ENCODE measurements around the gene RASA2. TPM values are rescaled to one million over a fixed set of nuclear protein-coding genes. Genes with fewer than 3 reads are reported as not detected.

The RASA2 gene
- total RNA-seq, 4 donors from 2014 or later: 10.6 to 15.5 (median 14.8) TPM

DNA sequence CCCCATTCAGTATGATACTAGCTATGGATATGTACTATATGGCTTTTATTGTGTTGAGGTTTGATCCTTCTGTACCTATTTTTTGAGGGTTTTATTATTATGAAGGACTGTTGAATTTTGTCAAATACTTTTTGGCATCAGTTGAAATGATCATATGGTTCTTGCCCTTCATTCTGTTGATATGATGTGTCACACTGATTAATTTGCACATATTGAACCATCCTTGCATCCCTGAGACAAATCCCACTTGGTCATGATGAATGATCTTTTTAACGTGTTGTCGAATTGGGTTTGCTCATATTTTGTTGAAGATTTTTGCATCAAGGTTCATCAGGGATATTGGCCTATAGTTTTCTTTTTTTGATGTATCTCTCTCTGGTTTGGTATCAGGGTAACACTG, 61.0 kb downstream of the RASA2 start:
- Histone ChIP-seq H3K9me3 (peaks cover 0 to 5% (median 0%) of the 10 kb centered on the region in 3 donors), H3K4me3 (no peak overlapping the region), H3K27me3 (no peaks in the 10 kb centered on the region), H3K27ac (no peak overlapping the region), H3K4me1 (peaks cover 0 to 2% (median 0%) of the 10 kb centered on the region in 3 donors), H3K36me3 (peaks cover 0 to 49% of the 10 kb centered on the region in 2 donors)
- whole genome bisulfite sequencing, 2 donors (ENCODE audit: low coverage in 1 of 2): 92 to 100% methylated on average over 2 of the region's 2 CpGs
- TF ChIP-seq EP300 (IDR thresholded peaks at IDR 0.05) (no peak), POLR2AphosphoS5 (IDR thresholded peaks at IDR 0.05) (no peak), POLR2A (IDR thresholded peaks at IDR 0.05) (no peak)
- TF ChIP-seq, protein P1, sequence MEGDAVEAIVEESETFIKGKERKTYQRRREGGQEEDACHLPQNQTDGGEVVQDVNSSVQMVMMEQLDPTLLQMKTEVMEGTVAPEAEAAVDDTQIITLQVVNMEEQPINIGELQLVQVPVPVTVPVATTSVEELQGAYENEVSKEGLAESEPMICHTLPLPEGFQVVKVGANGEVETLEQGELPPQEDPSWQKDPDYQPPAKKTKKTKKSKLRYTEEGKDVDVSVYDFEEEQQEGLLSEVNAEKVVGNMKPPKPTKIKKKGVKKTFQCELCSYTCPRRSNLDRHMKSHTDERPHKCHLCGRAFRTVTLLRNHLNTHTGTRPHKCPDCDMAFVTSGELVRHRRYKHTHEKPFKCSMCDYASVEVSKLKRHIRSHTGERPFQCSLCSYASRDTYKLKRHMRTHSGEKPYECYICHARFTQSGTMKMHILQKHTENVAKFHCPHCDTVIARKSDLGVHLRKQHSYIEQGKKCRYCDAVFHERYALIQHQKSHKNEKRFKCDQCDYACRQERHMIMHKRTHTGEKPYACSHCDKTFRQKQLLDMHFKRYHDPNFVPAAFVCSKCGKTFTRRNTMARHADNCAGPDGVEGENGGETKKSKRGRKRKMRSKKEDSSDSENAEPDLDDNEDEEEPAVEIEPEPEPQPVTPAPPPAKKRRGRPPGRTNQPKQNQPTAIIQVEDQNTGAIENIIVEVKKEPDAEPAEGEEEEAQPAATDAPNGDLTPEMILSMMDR (IDR thresholded peaks at IDR 0.05): no peak
- ATAC-seq: no peak

DNA sequence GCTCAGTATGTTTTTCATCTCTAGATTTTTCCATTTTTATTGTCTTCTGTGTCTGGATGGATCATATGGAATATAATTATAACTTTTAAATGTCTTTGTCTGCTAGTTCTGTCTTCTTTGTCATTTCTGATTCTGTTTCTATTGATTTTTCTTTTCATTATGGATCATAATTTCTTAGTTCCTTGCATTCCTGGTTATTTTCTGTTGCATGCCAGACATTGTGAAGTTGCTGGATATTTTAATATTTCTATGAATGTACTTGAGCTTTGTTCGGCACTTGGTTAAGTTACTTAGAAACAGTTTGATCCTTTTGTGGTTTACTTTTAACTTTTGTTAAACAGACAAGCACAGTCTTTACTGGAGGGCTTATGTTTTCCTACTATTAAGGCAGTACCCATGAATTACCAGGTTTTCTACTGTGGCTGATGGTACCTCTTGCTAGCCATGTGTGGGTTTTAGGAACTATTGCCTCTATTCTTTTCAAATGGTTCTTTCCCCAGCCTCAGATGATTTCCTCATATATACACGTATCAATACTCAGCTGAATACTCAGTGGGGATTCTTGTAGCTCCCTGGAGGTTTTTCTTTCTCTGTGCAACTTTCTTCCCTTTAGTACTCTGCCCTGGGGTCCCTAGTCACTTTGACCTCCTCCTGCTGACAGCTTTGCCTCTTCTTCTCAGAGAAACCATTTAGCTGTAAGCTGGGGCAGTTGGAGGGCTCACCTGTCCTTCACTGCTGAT, 64.3 kb downstream of the RASA2 start:
- no peak overlapping the region for H3K4me3 ChIP-seq
- H3K27ac ChIP-seq: no peak overlapping the region
- peaks cover 0 to 5% (median 0%) of the 10 kb centered on the region in 3 donors for H3K4me1 ChIP-seq
- ATAC-seq: no peak
- no peaks in the 10 kb centered on the region for H3K9me3 ChIP-seq
- WGBS, 2 donors (ENCODE audit: low coverage in 1 of 2): 100% methylated on average over 2 of the region's 2 CpGs
- peaks cover 0 to 23% of the 10 kb centered on the region in 2 donors for H3K36me3 ChIP-seq
- TF ChIP-seq EP300 (IDR thresholded peaks at IDR 0.05): no peak
- TF ChIP-seq, protein P1 (IDR thresholded peaks at IDR 0.05): no peak
- TF ChIP-seq POLR2AphosphoS5 (IDR thresholded peaks at IDR 0.05): no peak
- no peak for TF ChIP-seq POLR2A (IDR thresholded peaks at IDR 0.05)
- H3K27me3 ChIP-seq: no peaks in the 10 kb centered on the region

DNA sequence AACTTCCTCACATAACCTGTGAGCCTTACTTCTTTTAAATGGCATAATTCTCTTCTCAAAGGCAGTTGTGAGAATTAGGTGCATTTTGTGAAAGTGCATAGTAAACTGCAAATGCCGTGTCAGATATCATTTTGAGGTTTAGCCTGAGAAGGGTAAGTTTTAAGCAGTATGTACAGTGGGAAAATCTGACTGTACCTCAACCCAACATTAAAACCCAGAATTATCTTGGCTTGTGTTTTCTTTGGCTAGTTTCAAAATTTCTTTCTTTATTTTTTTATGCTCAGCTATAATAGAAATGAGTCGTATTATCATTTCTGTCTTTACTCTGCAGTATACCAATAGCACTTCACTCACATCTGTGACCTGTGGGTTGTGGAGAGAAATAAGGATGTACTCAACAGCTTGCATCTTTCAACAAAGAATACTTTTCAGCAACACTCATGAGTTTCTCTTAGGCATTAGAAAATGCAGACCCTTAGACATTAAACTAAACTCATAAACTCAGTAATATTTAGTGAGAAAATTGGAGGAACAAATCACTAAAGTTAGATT, 65.7 kb downstream of the RASA2 start:
- Histone ChIP-seq H3K27ac (no peak overlapping the region), H3K4me1 (peaks cover 0 to 5% (median 0%) of the 10 kb centered on the region in 3 donors), H3K36me3 (peaks cover 0 to 34% of the 10 kb centered on the region in 2 donors), H3K27me3 (no peaks in the 10 kb centered on the region), H3K9me3 (no peaks in the 10 kb centered on the region), H3K4me3 (no peak overlapping the region)
- TF ChIP-seq, protein P1 (IDR thresholded peaks at IDR 0.05): no peak
- TF ChIP-seq POLR2A (IDR thresholded peaks at IDR 0.05) (no peak), POLR2AphosphoS5 (IDR thresholded peaks at IDR 0.05) (no peak), EP300 (IDR thresholded peaks at IDR 0.05) (no peak)
- no peak for ATAC-seq
- 46 to 94% methylated on average over 2 of the region's 2 CpGs for WGBS, 2 donors (ENCODE audit: low coverage in 1 of 2)

DNA sequence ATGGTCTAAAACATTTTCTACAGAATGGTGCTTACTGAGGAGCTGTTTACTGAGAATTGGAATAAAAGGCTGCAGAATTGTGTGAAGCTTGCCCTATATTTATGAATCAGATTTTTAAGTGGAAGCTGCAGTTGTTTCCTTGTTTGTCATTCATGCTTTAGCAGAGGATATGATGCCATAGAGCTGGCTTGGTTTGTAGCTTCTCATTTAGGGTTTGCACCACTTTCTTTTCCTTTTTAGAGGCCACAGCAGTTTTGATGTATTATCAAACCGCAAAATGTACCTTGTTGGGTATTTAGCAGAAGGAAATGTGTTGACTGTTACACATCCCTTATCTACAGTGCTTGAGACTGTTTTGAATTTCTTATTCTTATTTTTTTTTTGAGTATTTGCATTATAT, 66.2 kb downstream of the RASA2 start:
- Histone ChIP-seq H3K27me3 (no peaks in the 10 kb centered on the region), H3K27ac (no peak overlapping the region), H3K4me1 (peaks cover 0 to 5% (median 0%) of the 10 kb centered on the region in 3 donors), H3K9me3 (no peaks in the 10 kb centered on the region), H3K4me3 (no peak overlapping the region), H3K36me3 (peaks cover 0 to 34% of the 10 kb centered on the region in 2 donors)
- TF ChIP-seq POLR2AphosphoS5 (IDR thresholded peaks at IDR 0.05): no peak
- WGBS, 2 donors (ENCODE audit: low coverage in 1 of 2): 36 to 67% methylated on average over 1 of the region's 1 CpG
- ATAC-seq: no peak

DNA sequence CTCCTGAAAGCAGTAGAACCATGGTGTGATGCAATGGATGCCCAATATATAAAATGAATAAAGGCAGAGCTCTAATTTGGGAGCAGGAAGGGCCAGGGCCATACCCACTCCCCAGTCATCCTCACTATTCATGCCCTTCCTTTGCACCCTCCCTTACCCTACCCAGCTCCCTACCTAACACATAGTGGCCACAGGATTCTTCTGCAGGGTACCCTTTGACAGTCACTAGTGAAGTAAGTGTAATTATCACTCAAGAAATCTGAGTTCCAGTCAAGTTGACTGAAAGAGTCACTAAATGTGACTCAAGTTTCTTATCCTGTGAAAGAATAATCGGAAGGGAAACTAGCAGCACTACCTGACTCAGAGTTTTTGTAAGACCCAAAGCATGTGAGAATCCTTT, 69.2 kb downstream of the RASA2 start:
- TF ChIP-seq, protein P1 (IDR thresholded peaks at IDR 0.05): no peak
- no peaks in the 10 kb centered on the region for H3K9me3 ChIP-seq
- peaks cover 0 to 33% of the 10 kb centered on the region in 2 donors for H3K36me3 ChIP-seq
- ATAC-seq: no peak
- peaks cover 0 to 12% (median 0%) of the 10 kb centered on the region in 3 donors for H3K4me1 ChIP-seq
- H3K27me3 ChIP-seq: no peaks in the 10 kb centered on the region
- H3K27ac ChIP-seq: no peak overlapping the region
- 83 to 88% methylated on average over 1 of the region's 1 CpG for WGBS, 2 donors (ENCODE audit: low coverage in 1 of 2)
- H3K4me3 ChIP-seq: no peak overlapping the region
